Measurements from ENCODE around the gene ABHD10. TPM values are rescaled to one million over a fixed set of nuclear protein-coding genes. Genes with fewer than 3 reads are reported as not detected.

ABHD10 gene
- total RNA-seq, 5 donors from 2014 or later (not counting 1 experiment from before 2014, with no cell fraction given) = 18.3 to 31.8 (median 28.1) TPM

- Histone ChIP-seq H3K27me3 (replicated peaks in 1 of 2; ENCODE audit: control insufficient read depth in 2 of 2, extremely low read depth in 1 of 2, insufficient read depth in 2 of 2, low read length in 1 of 2) (no peaks in the 10 kb centered on the region), H3K4me3 (ENCODE audit: control insufficient read depth in 1 of 2, extremely low read depth in 1 of 2, low read length in 1 of 2) (no peak overlapping the region), H3K4me1 (ENCODE audit: control insufficient read depth in 1 of 2, extremely low read depth in 1 of 2, insufficient read depth in 2 of 2, low read length in 2 of 2) (no peaks in the 10 kb centered on the region), H3K36me3 (ENCODE audit: control insufficient read depth in 2 of 2, extremely low read depth in 1 of 2, insufficient read depth in 1 of 2, low read length in 1 of 2) (no peaks in the 10 kb centered on the region), H3K9me3 (no peaks in the 10 kb centered on the region), H3K27ac (ENCODE audit: low read length) (no peak overlapping the region)
- H3K4me1 Mint-ChIP-seq = peaks cover 3 to 10% (median 6%) of the 10 kb centered on the region in 3 donors
- no CpG with 5 or more reads among the region's 3 CpGs for WGBS (ENCODE audit: insufficient coverage)
- no peak overlapping the region for H3K4me3 Mint-ChIP-seq
- ATAC-seq (replicated peaks in 1 of 4) = no peak
- no peaks in the 10 kb centered on the region for H3K27me3 Mint-ChIP-seq
- H3K36me3 Mint-ChIP-seq = no peaks in the 10 kb centered on the region
- DNase-seq = no peak
- no peaks in the 10 kb centered on the region for H3K9me3 Mint-ChIP-seq
- POLR2A ChIA-PET = interaction anchor here in 1 of 2 donors (1.1 kb wide), 1 partner anchor 298 kb away, joined by 4 read pairs; no protein-coding TSS in a partner anchor
- no peak overlapping the region for H3K27ac Mint-ChIP-seq
- CTCF ChIA-PET = interaction anchor here (0.6 to 7.3 kb wide), 12 partner anchors 19 to 303 kb away, joined by 3 to 149 read pairs (median 7); no protein-coding TSS in a partner anchor
Observed at GRCh38 chr3:111970376-111970775, 8.4 kb upstream of the ABHD10 start.

- Mint-ChIP-seq H3K4me3 (no peak overlapping the region), H3K27me3 (no peaks in the 10 kb centered on the region), H3K27ac (no peak overlapping the region), H3K36me3 (no peaks in the 10 kb centered on the region), H3K4me1 (peaks cover 3 to 10% (median 6%) of the 10 kb centered on the region in 3 donors), H3K9me3 (no peaks in the 10 kb centered on the region)
- ChIA-PET CTCF (interaction anchor here (0.5 to 7.3 kb wide), 6 partner anchors 18 to 1070 kb away, joined by 3 to 149 read pairs (median 10); no protein-coding TSS in a partner anchor), POLR2A (interaction anchor here in 1 of 2 donors (1.1 kb wide), 1 partner anchor 299 kb away, joined by 4 read pairs; no protein-coding TSS in a partner anchor)
- no peaks in the 10 kb centered on the region for H3K36me3 ChIP-seq (ENCODE audit: control insufficient read depth in 2 of 2, extremely low read depth in 1 of 2, insufficient read depth in 1 of 2, low read length in 1 of 2)
- ATAC-seq (replicated peaks in 1 of 4) = no peak
- H3K4me1 ChIP-seq (ENCODE audit: control insufficient read depth in 1 of 2, extremely low read depth in 1 of 2, insufficient read depth in 2 of 2, low read length in 2 of 2) = no peaks in the 10 kb centered on the region
- no peak overlapping the region for H3K27ac ChIP-seq (ENCODE audit: low read length)
- 90% methylated on average over 7 of the region's 11 CpGs for WGBS (ENCODE audit: insufficient coverage)
- no peak for DNase-seq
- H3K27me3 ChIP-seq (replicated peaks in 1 of 2; ENCODE audit: control insufficient read depth in 2 of 2, extremely low read depth in 1 of 2, insufficient read depth in 2 of 2, low read length in 1 of 2) = no peaks in the 10 kb centered on the region
- H3K9me3 ChIP-seq = no peaks in the 10 kb centered on the region
- no peak overlapping the region for H3K4me3 ChIP-seq (ENCODE audit: control insufficient read depth in 1 of 2, extremely low read depth in 1 of 2, low read length in 1 of 2)
Observed at GRCh38 chr3:111971533-111972130, 7.2 kb upstream of the ABHD10 start.

GRCh38 chr3:111972891-111973290 lies 5.9 kb upstream of the ABHD10 start:
- DNase-seq = no peak
- Histone ChIP-seq H3K4me3 (ENCODE audit: control insufficient read depth in 1 of 2, extremely low read depth in 1 of 2, low read length in 1 of 2) (no peak overlapping the region), H3K36me3 (ENCODE audit: control insufficient read depth in 2 of 2, extremely low read depth in 1 of 2, insufficient read depth in 1 of 2, low read length in 1 of 2) (no peaks in the 10 kb centered on the region), H3K27me3 (replicated peaks in 1 of 2; ENCODE audit: control insufficient read depth in 2 of 2, extremely low read depth in 1 of 2, insufficient read depth in 2 of 2, low read length in 1 of 2) (no peaks in the 10 kb centered on the region), H3K9me3 (no peaks in the 10 kb centered on the region), H3K4me1 (ENCODE audit: control insufficient read depth in 1 of 2, extremely low read depth in 1 of 2, insufficient read depth in 2 of 2, low read length in 2 of 2) (no peaks in the 10 kb centered on the region), H3K27ac (ENCODE audit: low read length) (no peak overlapping the region)
- Mint-ChIP-seq H3K27me3 (no peaks in the 10 kb centered on the region), H3K4me3 (no peak overlapping the region), H3K27ac (no peak overlapping the region), H3K4me1 (peaks cover 0 to under 1% (median 0%) of the 10 kb centered on the region in 3 donors), H3K9me3 (no peaks in the 10 kb centered on the region), H3K36me3 (no peaks in the 10 kb centered on the region)
- POLR2A ChIA-PET = no interaction called here
- no peak for ATAC-seq (replicated peaks in 1 of 4)
- CTCF ChIA-PET = no interaction called here
- no CpG with 5 or more reads among the region's 3 CpGs for WGBS (ENCODE audit: insufficient coverage)

DNA sequence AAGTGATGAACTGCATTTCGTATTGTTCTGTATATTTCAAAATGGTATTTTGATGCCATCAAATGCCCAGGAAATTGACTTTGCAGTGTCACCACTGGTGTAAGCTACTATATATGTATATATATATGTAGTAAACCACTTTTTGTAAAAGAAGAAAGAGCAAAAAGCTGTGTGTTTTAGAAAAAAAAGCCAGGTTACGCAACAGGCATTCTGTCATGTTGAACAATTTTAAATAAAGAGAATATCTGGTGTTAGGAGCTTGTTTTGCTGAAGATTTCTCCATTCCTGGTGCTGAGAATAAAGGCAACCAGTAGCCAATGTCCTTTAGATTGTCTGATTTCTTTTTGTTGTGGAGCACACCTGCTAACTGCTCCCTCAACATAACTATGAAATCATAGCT lies 3.7 kb upstream of the ABHD10 start:
- CTCF ChIA-PET = interaction anchor here (0.6 to 1.6 kb wide), 7 partner anchors 9 to 260 kb away, joined by 3 to 6 read pairs (median 3); no protein-coding TSS in a partner anchor
- Histone ChIP-seq H3K36me3 (ENCODE audit: control insufficient read depth in 2 of 2, extremely low read depth in 1 of 2, insufficient read depth in 1 of 2, low read length in 1 of 2) (no peaks in the 10 kb centered on the region), H3K4me3 (ENCODE audit: control insufficient read depth in 1 of 2, extremely low read depth in 1 of 2, low read length in 1 of 2) (no peak overlapping the region), H3K27me3 (replicated peaks in 1 of 2; ENCODE audit: control insufficient read depth in 2 of 2, extremely low read depth in 1 of 2, insufficient read depth in 2 of 2, low read length in 1 of 2) (no peaks in the 10 kb centered on the region), H3K27ac (ENCODE audit: low read length) (no peak overlapping the region), H3K9me3 (no peaks in the 10 kb centered on the region), H3K4me1 (ENCODE audit: control insufficient read depth in 1 of 2, extremely low read depth in 1 of 2, insufficient read depth in 2 of 2, low read length in 2 of 2) (peaks cover 4 to 7% of the 10 kb centered on the region in 2 experiments)
- no peaks in the 10 kb centered on the region for H3K36me3 Mint-ChIP-seq
- peaks cover 13 to 14% (median 13%) of the 10 kb centered on the region in 3 donors for H3K4me1 Mint-ChIP-seq
- WGBS (ENCODE audit: insufficient coverage) = no CpG with 5 or more reads among the region's 2 CpGs
- H3K4me3 Mint-ChIP-seq = no peak overlapping the region
- ATAC-seq (replicated peaks in 1 of 4) = no peak
- no peak overlapping the region for H3K27ac Mint-ChIP-seq
- DNase-seq = no peak
- no peaks in the 10 kb centered on the region for H3K27me3 Mint-ChIP-seq
- POLR2A ChIA-PET = interaction anchor here (0.6 to 0.7 kb wide), 2 partner anchors 38 to 795 kb away, joined by 3 to 4 read pairs; no protein-coding TSS in a partner anchor
- H3K9me3 Mint-ChIP-seq = no peaks in the 10 kb centered on the region

DNA sequence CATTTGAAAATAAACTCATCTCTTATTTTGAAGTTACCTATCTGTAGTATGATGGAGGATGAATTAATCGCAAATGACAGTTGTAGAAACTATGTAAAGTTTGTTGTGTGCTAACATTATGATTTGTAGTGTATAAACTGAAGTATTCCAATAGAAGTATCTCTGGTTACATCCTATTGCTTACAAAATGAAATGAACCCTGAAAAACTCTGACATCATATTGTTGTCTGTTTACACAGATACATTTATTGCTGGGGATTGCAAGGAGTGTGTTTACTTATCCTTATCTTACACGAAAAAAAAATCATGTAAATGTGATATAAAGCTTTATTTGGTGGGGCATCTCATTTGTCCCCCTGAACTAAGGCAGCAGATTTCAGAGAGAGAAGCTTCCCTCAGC lies 2.6 kb upstream of the ABHD10 start:
- ChIA-PET CTCF (interaction anchor here (0.6 to 3.8 kb wide), 5 partner anchors 9 to 308 kb away, joined by 3 to 26 read pairs (median 7); no protein-coding TSS in a partner anchor), POLR2A (no interaction called here)
- H3K36me3 ChIP-seq (ENCODE audit: control insufficient read depth in 2 of 2, extremely low read depth in 1 of 2, insufficient read depth in 1 of 2, low read length in 1 of 2) = no peaks in the 10 kb centered on the region
- Mint-ChIP-seq H3K27ac (no peak overlapping the region), H3K4me3 (no peak overlapping the region), H3K4me1 (peaks cover 24 to 25% (median 24%) of the 10 kb centered on the region in 3 donors), H3K9me3 (no peaks in the 10 kb centered on the region), H3K27me3 (no peaks in the 10 kb centered on the region), H3K36me3 (no peaks in the 10 kb centered on the region)
- no peaks in the 10 kb centered on the region for H3K9me3 ChIP-seq
- H3K4me1 ChIP-seq (ENCODE audit: control insufficient read depth in 1 of 2, extremely low read depth in 1 of 2, insufficient read depth in 2 of 2, low read length in 2 of 2) = peaks cover 7 to 9% of the 10 kb centered on the region in 2 experiments
- no peak for ATAC-seq (replicated peaks in 1 of 4)
- DNase-seq = no peak
- no peak overlapping the region for H3K27ac ChIP-seq (ENCODE audit: low read length)
- no CpG with 5 or more reads among the region's 2 CpGs for WGBS (ENCODE audit: insufficient coverage)
- no peak overlapping the region for H3K4me3 ChIP-seq (ENCODE audit: control insufficient read depth in 1 of 2, extremely low read depth in 1 of 2, low read length in 1 of 2)
- no peaks in the 10 kb centered on the region for H3K27me3 ChIP-seq (replicated peaks in 1 of 2; ENCODE audit: control insufficient read depth in 2 of 2, extremely low read depth in 1 of 2, insufficient read depth in 2 of 2, low read length in 1 of 2)

GRCh38 chr3:111979434-111980038 lies 710 bp downstream of the ABHD10 start:
- Mint-ChIP-seq H3K27ac (peak overlapping the region; percentile 89 to 92), H3K27me3 (no peaks in the 10 kb centered on the region), H3K4me3 (peak overlapping the region; percentile 91 to 94 (median 92)), H3K36me3 (peaks cover 2% of the 10 kb centered on the region), H3K9me3 (no peaks in the 10 kb centered on the region), H3K4me1 (peaks cover 51 to 56% (median 52%) of the 10 kb centered on the region in 3 donors)
- peak overlapping the region; percentile 73 to 96 for H3K4me3 ChIP-seq (ENCODE audit: control insufficient read depth in 1 of 2, extremely low read depth in 1 of 2, low read length in 1 of 2)
- H3K27me3 ChIP-seq (replicated peaks in 1 of 2; ENCODE audit: control insufficient read depth in 2 of 2, extremely low read depth in 1 of 2, insufficient read depth in 2 of 2, low read length in 1 of 2) = no peaks in the 10 kb centered on the region
- WGBS (ENCODE audit: insufficient coverage) = no CpG with 5 or more reads among the region's 5 CpGs
- ATAC-seq (replicated peaks in 1 of 4) = no peak
- DNase-seq = peak in 1 of 35 experiments; percentile 51
- ChIA-PET CTCF (interaction anchor here (1.0 to 3.8 kb wide), 21 partner anchors 8 to 438 kb away, joined by 3 to 30 read pairs (median 4); partner anchors contain the start of gene CD96 (in 1 of the 2)), POLR2A (interaction anchor here (0.6 to 1.5 kb wide), 9 partner anchors 9 to 378 kb away, joined by 3 to 11 read pairs (median 3); no protein-coding TSS in a partner anchor)
- H3K4me1 ChIP-seq (ENCODE audit: control insufficient read depth in 1 of 2, extremely low read depth in 1 of 2, insufficient read depth in 2 of 2, low read length in 2 of 2) = peaks cover 9 to 12% of the 10 kb centered on the region in 2 experiments
- H3K9me3 ChIP-seq = no peaks in the 10 kb centered on the region
- H3K36me3 ChIP-seq (ENCODE audit: control insufficient read depth in 2 of 2, extremely low read depth in 1 of 2, insufficient read depth in 1 of 2, low read length in 1 of 2) = peaks cover 0 to 10% of the 10 kb centered on the region in 2 donors
- peak overlapping the region; percentile 74 for H3K27ac ChIP-seq (ENCODE audit: low read length)

All from T-cell (primary cell).